GM23338 (cell line): Measurements from ENCODE around the gene TMEM178A.

ENCODE experiments used
- CTCF ChIP-seq, 2 experiments: fragments of 200-600 bp in 1 of 2; sonication (generic) in 1 of 2; conservative IDR thresholded peaks; 2 replicates each; pipeline versions ENCODE4 v1.5.1 to v1.6.1; 2016 to 2017; ENCODE audit warnings: antibody characterized with exemption in 2 of 2, low read depth in 2 of 2, mild to moderate bottlenecking in 2 of 2, moderate library complexity in 1 of 2
- EZH2 ChIP-seq: fragments of 200-600 bp; sonication (generic); IDR thresholded peaks from one replicate; pipeline ENCODE4 v1.8.0; 2017; ENCODE audit warnings: antibody characterized with exemption, mild to moderate bottlenecking, low read depth; ENCODE audit not compliant: unreplicated experiment
- EZH2phosphoT487 ChIP-seq: fragments of 200-600 bp; sonication (generic); IDR thresholded peaks from one replicate; pipeline ENCODE4 v1.8.1; 2018; ENCODE audit warnings: antibody characterized with exemption; ENCODE audit not compliant: unreplicated experiment
- JUNB ChIP-seq: IDR thresholded peaks from one replicate; pipeline ENCODE4 v1.6.1; 2016; ENCODE audit warnings: antibody characterized with exemption; ENCODE audit not compliant: unreplicated experiment
- POLR2AphosphoS5 ChIP-seq: IDR thresholded peaks from 2 replicates; pipeline ENCODE4 v1.6.1; 2016; ENCODE audit warnings: antibody characterized with exemption, low read depth
- REST ChIP-seq: IDR thresholded peaks from one replicate; pipeline ENCODE4 v1.6.1; 2018; ENCODE audit warnings: antibody characterized with exemption; ENCODE audit not compliant: unreplicated experiment
- STAT1 ChIP-seq: IDR thresholded peaks from one replicate; pipeline ENCODE4 v1.6.1; 2016; ENCODE audit warnings: antibody characterized with exemption; ENCODE audit not compliant: unreplicated experiment

- TF ChIP-seq CTCF (conservative IDR thresholded peaks at IDR 0.05; ENCODE audit: low read depth in 2 of 2) (no peak), JUNB (no peak), POLR2AphosphoS5 (no peak), REST (no peak), EZH2phosphoT487 (no peak), EZH2 (no peak), STAT1 (no peak)
These were observed 5.9 kb downstream of the TMEM178A start for GRCh38 chr2:39671604-39672003.
